Hippocampal formation (tissue), 2 donors: ENCODE results near the gene NLRP9.

Experiments used
- DNase-seq, 2 donors: peaks; one replicate each; lab custom pipeline; 2025; lab: John Stamatoyannopoulos, UW

Gene NLRP9

GRCh38 chr19:55687281-55688201, 50.7 kb downstream of the NLRP9 start:
- no peak for DNase-seq

- DNase-seq = no peak
These were observed 51.7 kb downstream of the NLRP9 start for GRCh38 chr19:55686311-55687050.

- no peak for DNase-seq
These were observed 52.4 kb downstream of the NLRP9 start for GRCh38 chr19:55685776-55686175.

- no peak for DNase-seq
These were observed 53.1 kb downstream of the NLRP9 start for GRCh38 chr19:55684946-55685681.

GRCh38 chr19:55683449-55684261, 54.5 kb downstream of the NLRP9 start:
- DNase-seq = no peak

GRCh38 chr19:55681131-55682092, 56.8 kb downstream of the NLRP9 start:
- no peak for DNase-seq

- DNase-seq = no peak
These were observed 57.7 kb downstream of the NLRP9 start for GRCh38 chr19:55680339-55681130.

- no peak for DNase-seq
These were observed 58.6 kb downstream of the NLRP9 start for GRCh38 chr19:55679343-55680257.

- peak; percentile 15 to 18 for DNase-seq
These were observed 60.0 kb downstream of the NLRP9 start for GRCh38 chr19:55678121-55678671.

- no peak for DNase-seq
These were observed 60.6 kb downstream of the NLRP9 start for GRCh38 chr19:55677572-55678028.

GRCh38 chr19:55676889-55677505, 61.2 kb downstream of the NLRP9 start:
- no peak for DNase-seq

GRCh38 chr19:55676383-55676782, 61.8 kb downstream of the NLRP9 start:
- no peak for DNase-seq

- DNase-seq = no peak
These were observed 62.4 kb downstream of the NLRP9 start for GRCh38 chr19:55675661-55676354.

GRCh38 chr19:55674841-55675660, 63.2 kb downstream of the NLRP9 start, which contains the start of gene EPN1:
Gene EPN1 (plus strand): TSS chr19:55675226. CDS start chr19:55678628, 3,402 bp downstream.
- peak; percentile 86 to 92 for DNase-seq

GRCh38 chr19:55674459-55674840, 63.8 kb downstream of the NLRP9 start:
- no peak for DNase-seq

GRCh38 chr19:55673889-55674288, 64.3 kb downstream of the NLRP9 start:
- no peak for DNase-seq
